ENCODE data around the gene SFTA2.

DNA sequence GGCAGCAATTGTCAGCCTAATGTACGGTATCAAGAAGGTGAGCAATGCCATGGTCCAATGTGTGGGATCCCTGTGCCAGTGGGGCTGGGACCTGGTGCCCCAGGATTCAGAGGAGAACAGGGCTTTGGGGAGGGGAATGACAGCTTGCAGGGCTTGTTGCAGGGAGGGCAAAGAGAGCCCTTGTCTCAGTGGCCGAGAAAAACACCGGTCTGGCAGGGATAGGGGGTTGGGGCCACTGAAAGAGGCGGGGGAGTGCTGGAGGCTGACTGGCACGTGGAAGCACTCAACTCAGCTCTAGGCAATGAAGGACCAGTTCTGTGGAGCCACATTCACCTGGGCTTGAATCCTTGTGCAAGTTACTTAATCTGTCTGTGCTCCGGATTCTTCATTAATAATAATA lies 5.3 kb upstream of the SFTA2 start:
- TF ChIP-seq POLR2A (IDR thresholded peaks at IDR 0.05) (no peak), CTCF (IDR thresholded peaks at IDR 0.05) (no peak)
